Fibroblast of villous mesenchyme (primary cell): ENCODE data around the gene ANKS1A. TPM values are rescaled to one million over a fixed set of nuclear protein-coding genes. Genes with fewer than 3 reads are reported as not detected.

ENCODE experiments used
- DNase-seq: peaks from one replicate; pipeline ENCODE4 v3.0.0-alpha.2; 2010; ENCODE audit warnings: low read depth
- H3K4me3 ChIP-seq: 2 replicates; pipeline ENCODE4 v1.5.1; 2011; ENCODE audit warnings: low read depth, mild to moderate bottlenecking, low read length
- CTCF ChIP-seq: IDR thresholded peaks from 2 replicates; pipeline ENCODE4 v1.5.1; 2012; ENCODE audit warnings: low read depth, mild to moderate bottlenecking, low read length; ENCODE audit not compliant: insufficient read depth
- total RNA-seq: library from RNA; depleted of rRNA; stranded (reverse); fragments of >200 nt; gene quantifications from 2 replicates; pipeline ENCODE4 v1.2.3, GENCODE V29; 2012

The ANKS1A gene
- total RNA-seq, 1 donor, result 12.5 TPM

- no peak for TF ChIP-seq CTCF
- H3K4me3 ChIP-seq, result no peak overlapping the region
- no peak for DNase-seq
These were observed 31.0 kb downstream of the ANKS1A start for GRCh38 chr6:34920097-34920496.

- no peak for TF ChIP-seq CTCF
- DNase-seq, result peak; percentile 34
- H3K4me3 ChIP-seq, result no peak overlapping the region
These were observed 33.2 kb downstream of the ANKS1A start for GRCh38 chr6:34922177-34922663.

- no peak for TF ChIP-seq CTCF
- DNase-seq, result no peak
- H3K4me3 ChIP-seq, result no peak overlapping the region
These were observed 36.0 kb downstream of the ANKS1A start for GRCh38 chr6:34924831-34925625.

- no peak for TF ChIP-seq CTCF
- DNase-seq, result no peak
- no peak overlapping the region for H3K4me3 ChIP-seq
These were observed 37.6 kb downstream of the ANKS1A start for GRCh38 chr6:34926655-34927054.

GRCh38 chr6:34928220-34928619, 39.2 kb downstream of the ANKS1A start:
- H3K4me3 ChIP-seq, result no peak overlapping the region
- no peak for DNase-seq
- TF ChIP-seq CTCF, result no peak

- H3K4me3 ChIP-seq, result no peak overlapping the region
- no peak for TF ChIP-seq CTCF
- DNase-seq, result no peak
These were observed 39.6 kb downstream of the ANKS1A start for GRCh38 chr6:34928695-34929094.
